DMS153 treated with DMSO at 0.1 percent for 48 hours (cell line): ENCODE data around the gene RPL13.
A peak's percentile ranks its signal among the peaks of the same experiment; 100 is the strongest.
"Not testable (repeated sequence)": the region's sequence is repeated elsewhere in the genome, so short reads cannot be mapped to it uniquely, and the experiment has no call there.

Source experiments
- DNase-seq: peaks from one replicate; lab custom pipeline; 2025; ENCODE audit not compliant: unreplicated experiment; lab: John Stamatoyannopoulos, UW

RPL13 gene

GRCh38 chr16:89562939-89563338 lies 2.5 kb downstream of the RPL13 start:
- DNase-seq: no peak

DNA sequence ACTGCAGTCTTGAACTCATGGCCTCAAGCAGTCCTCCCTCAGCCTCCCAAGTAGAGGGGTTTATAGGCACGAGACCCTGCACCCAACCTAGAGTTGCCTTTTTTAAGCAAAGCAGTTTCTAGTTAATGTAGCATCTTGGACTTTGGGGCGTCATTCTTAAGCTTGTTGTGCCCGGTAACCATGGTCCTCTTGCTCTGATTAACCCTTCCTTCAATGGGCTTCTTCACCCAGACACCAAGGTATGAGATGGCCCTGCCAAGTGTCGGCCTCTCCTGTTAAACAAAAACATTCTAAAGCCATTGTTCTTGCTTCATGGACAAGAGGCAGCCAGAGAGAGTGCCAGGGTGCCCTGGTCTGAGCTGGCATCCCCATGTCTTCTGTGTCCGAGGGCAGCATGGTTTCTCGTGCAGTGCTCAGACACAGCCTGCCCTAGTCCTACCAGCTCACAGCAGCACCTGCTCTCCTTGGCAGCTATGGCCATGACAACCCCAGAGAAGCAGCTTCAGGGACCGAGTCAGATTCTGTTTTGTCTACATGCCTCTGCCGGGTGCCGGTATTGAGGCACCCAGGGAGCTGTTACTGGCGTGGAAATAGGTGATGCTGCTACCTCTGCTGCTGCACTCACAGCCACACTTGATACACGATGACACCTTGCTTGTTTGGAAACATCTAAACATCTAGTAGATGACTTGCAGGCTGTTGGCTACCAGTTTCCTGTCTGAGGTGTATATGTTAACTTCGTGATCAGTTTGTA lies 3.3 kb downstream of the RPL13 start:
- DNase-seq: no peak

GRCh38 chr16:89564476-89565255 lies 4.2 kb downstream of the RPL13 start:
- DNase-seq: no peak

- DNase-seq: no peak
Observed at GRCh38 chr16:89565256-89565505, 4.7 kb downstream of the RPL13 start.

DNA sequence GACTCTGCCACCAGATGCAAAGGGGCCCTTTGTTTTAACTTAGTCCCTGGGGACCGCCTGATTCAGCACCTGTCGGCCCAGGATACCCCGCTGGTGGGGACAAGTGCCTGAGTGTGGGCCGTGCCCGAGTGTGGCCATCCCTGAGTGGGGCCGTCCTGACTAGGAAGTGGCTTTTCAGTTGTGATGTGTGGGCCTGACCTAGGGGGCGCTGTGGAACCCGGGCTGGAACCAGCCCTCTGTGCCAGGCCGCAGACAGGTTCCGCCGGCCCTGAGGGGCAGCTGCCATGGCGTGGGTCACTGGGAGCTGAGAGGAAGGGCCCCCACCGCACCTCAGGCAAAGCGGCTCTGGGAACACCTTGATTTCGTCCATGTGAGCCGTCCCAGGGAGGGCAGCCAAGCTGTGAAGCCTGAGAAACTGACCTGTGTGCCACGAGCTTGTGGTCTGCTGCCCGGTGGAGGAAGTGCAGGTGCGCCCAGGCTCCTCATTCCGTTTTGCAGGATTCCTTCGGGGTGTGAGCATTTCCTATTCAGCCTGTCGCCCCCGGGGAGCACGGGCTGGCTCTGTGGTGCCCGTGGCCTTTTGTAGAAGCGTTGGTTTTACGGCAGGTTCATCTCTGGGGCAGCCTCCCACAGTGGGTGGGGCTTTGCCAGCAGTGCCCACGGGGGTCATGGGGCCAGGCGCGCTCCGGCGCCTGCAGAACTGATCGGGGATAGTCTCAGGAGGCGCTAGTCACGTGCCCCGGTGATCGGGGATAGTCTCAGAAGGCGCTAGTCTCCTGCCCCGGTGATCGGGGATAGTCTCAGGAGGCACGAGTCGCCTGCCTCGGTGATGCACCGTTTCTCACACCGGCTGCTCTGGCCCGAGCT lies 5.3 kb downstream of the RPL13 start:
- no peak for DNase-seq

GRCh38 chr16:89567656-89568594 lies 7.4 kb downstream of the RPL13 start:
- DNase-seq: no peak

DNA sequence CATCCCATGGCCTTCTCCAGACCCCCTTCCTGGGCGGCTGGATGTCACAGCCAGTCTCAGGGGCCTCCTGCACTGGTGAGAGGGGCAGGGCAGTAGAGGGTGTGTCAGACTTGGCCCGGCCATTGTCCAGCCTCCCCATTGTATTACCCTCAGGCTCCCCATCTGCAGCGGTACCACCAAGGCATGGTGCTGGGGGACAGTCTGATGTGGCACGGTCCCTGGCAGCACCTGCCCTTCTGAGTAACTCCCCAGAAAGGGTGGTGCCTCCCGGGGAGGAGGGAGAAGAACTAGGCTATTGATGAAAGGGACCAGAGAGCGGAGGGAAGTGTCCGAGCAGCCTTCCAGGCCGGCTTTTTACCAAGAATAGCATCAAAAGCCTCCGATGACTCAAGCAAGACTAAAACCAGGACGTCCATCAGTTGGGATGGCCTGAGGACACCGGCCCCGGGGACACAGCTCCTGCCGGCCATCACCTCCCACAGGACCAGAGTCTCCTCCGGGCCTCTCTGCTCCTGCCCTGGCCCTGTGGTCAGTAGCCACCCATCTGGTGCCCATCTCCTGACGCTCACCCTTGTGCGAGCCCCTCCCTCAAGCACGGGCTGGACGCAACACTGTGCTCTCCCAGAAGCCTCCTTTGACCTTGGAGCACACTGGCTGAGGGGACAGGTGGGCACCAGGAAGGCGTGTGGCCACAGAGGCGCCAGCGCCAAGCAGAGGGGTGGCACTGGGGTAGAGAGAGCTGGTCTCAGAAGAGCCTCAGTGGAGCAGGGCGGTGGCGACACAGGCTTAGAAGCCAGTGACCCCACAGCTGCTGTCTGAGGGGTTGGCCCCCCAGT lies 9.2 kb downstream of the RPL13 start:
- DNase-seq: no peak

DNA sequence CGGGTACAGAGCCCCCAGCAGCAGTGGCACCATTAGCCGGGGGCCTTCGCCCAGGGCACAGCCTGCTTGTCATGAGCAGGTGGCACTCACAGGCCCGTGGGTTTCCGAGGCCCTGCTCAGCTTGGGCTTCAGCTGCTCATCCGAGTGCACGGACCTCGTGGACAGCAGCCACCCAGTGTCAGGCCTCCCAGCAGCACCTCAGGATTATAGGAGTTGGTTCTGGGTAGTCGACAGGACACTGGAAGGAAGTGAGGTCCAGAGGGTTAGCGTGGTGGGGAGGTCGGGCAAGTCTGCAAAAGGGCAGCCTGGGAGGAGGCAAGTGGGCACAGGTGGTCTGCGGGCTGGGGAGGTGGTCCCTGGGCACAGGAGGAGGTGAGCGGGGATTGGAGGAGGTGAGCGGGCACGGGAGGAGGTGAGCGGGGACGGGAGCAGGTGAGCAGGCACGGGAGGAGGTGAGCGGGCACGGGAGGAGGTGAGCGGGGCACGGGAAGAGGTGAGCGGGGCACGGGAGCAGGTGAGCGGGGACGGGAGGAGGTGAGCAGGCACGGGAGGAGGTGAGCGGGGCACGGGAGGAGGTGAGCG lies 10.0 kb downstream of the RPL13 start:
- DNase-seq: no peak

- DNase-seq: not testable (repeated sequence)
Observed at GRCh38 chr16:89570983-89571598, 10.6 kb downstream of the RPL13 start.

GRCh38 chr16:89571636-89572035 lies 11.2 kb downstream of the RPL13 start:
- DNase-seq: no peak

- no peak for DNase-seq
Observed at GRCh38 chr16:89572073-89572484, 11.6 kb downstream of the RPL13 start.

- DNase-seq: no peak
Observed at GRCh38 chr16:89572485-89573205, 12.2 kb downstream of the RPL13 start.

DNA sequence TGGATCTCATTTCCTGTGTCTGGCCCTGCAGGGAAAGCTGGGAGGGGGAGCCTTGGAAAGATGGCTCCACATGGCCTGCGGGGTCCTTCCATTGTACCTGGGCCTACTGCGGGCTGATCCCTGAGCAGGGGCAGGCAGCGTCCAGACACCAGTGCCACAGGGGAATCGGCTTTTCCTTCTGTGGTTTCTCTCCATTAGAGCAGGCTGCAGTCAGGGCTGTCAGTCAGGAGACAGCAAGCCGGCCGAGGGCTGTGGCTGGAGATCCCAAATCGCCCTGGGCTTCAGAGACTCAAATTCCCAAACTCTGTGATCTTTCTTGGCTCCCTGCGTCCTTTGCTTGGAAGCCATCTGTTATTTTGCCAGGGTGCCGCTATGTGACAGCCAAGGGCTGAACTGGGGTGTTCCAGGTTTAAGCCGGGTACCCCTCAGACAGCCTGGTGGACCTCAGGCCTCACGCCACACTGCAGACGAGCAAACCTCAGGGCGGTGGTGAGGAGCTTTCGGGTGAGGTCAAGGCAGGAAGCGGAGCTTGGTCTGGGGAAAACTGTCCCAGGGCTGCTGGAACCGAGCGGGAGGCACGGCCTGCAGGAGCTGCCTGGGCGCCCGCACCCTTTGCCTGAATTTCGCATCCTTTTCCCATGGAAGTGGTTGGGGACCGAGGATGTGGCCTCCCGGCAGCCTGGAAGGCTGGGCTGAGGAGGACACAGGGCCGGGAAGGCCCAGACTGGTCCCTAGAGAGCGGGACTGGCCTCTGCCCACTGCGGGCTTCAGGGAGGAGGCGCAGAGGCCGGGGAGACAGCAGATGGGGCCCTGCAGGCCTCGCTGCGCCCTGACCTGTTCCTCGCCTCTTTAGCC lies 13.6 kb downstream of the RPL13 start:
- no peak for DNase-seq

- DNase-seq: peak; percentile 33
Observed at GRCh38 chr16:89574681-89575246, 14.3 kb downstream of the RPL13 start.

GRCh38 chr16:89575247-89576152 lies 15.0 kb downstream of the RPL13 start, which contains the start of gene CPNE7:
CPNE7 (plus strand) TSS chr16:89575758; CDS start chr16:89575898, 140 bp downstream.
- no peak for DNase-seq
